Thoracic aorta (tissue), 2 donors: ENCODE measurements around the gene ZNF583. TPM values are rescaled to one million over a fixed set of nuclear protein-coding genes. Genes with fewer than 3 reads are reported as not detected.

Experiments used
- ATAC-seq: fragments of 150-250 bp; one replicate; pipeline ENCODE4 v1.8.0; 2017; ENCODE audit warnings: low read depth; ENCODE audit not compliant: insufficient number of reproducible peaks, low FRiP score
- DNase-seq: peaks from one replicate; pipeline ENCODE4 v3.0.0-alpha.2; 2020; ENCODE audit warnings: low spot score
- H3K27ac ChIP-seq, 2 donors: fragments of 200-600 bp; sonication (generic); 1 replicate in 1 of 2; 2 replicates in 1 of 2; pipeline ENCODE4 v1.5.1; 2016; ENCODE audit warnings: mild to moderate bottlenecking in 2 of 2, moderate library complexity in 2 of 2
- H3K27me3 ChIP-seq: fragments of 200-600 bp; sonication (generic); replicated peaks from 2 replicates; pipeline ENCODE4 v1.6.0; 2016; ENCODE audit warnings: mild to moderate bottlenecking; ENCODE audit not compliant: insufficient read depth
- H3K36me3 ChIP-seq: fragments of 200-600 bp; sonication (generic); one replicate; pipeline ENCODE4 v1.5.1; 2016
- H3K4me1 ChIP-seq, 2 donors: fragments of 200-600 bp; sonication (generic); 1 replicate in 1 of 2; 2 replicates in 1 of 2; pipeline versions ENCODE4 v1.5.1 to v1.6.0; 2016; ENCODE audit warnings: low read depth in 2 of 2, mild to moderate bottlenecking in 1 of 2; ENCODE audit not compliant: control insufficient read depth in 1 of 2
- H3K4me3 ChIP-seq: fragments of 200-600 bp; sonication (generic); 2 replicates; pipeline ENCODE4 v1.5.1; 2016; ENCODE audit warnings: mild to moderate bottlenecking
- H3K9me3 ChIP-seq: fragments of 200-600 bp; sonication (generic); 2 replicates; pipeline ENCODE4 v1.5.1; 2016
- CTCF ChIP-seq: fragments of 200-600 bp; sonication (generic); IDR thresholded peaks from one replicate; pipeline ENCODE4 v1.5.1; 2019; ENCODE audit warnings: antibody characterized with exemption
- total RNA-seq, 2 donors: library from RNA; depleted of rRNA; stranded (reverse); fragments of >200 nt; gene quantifications; one replicate each; pipeline versions ENCODE4 v1.1.0 to v1.2.3, GENCODE V29; 2016

The ZNF583 gene
- 10 to 100 TPM in 1 of 2 donors, 1 to 10 TPM in 1; 4.2 to 20.9 TPM for total RNA-seq

GRCh38 chr19:56403764-56404704, at the start of gene ZNF583:
ZNF583 (plus strand) TSS chr19:56404332; CDS start chr19:56407115, 2,783 bp downstream.
- no peaks in the 10 kb centered on the region for H3K27me3 ChIP-seq
- H3K36me3 ChIP-seq = peaks cover 20% of the 10 kb centered on the region
- H3K4me1 ChIP-seq = peaks cover 6 to 17% of the 10 kb centered on the region in 2 donors
- H3K9me3 ChIP-seq = peaks cover 22% of the 10 kb centered on the region
- peak within 1 kb of the TSS; percentile 86 to 90 for H3K27ac ChIP-seq
- TF ChIP-seq CTCF = no peak
- DNase-seq (peak; percentile 92), ATAC-seq (peak; percentile 95)
- H3K4me3 ChIP-seq = peak within 1 kb of the TSS; percentile 76

- H3K4me3 ChIP-seq = no peak overlapping the region
- no peaks in the 10 kb centered on the region for H3K9me3 ChIP-seq
- TF ChIP-seq CTCF = no peak
- H3K4me1 ChIP-seq = no peaks in the 10 kb centered on the region
- no peak overlapping the region for H3K27ac ChIP-seq
- H3K27me3 ChIP-seq = no peaks in the 10 kb centered on the region
- H3K36me3 ChIP-seq = no peaks in the 10 kb centered on the region
- DNase-seq = no peak
- ATAC-seq = no peak
Observed at GRCh38 chr19:56355517-56355916, 48.6 kb upstream of the ZNF583 start.

- no peaks in the 10 kb centered on the region for H3K27me3 ChIP-seq
- no peak for TF ChIP-seq CTCF
- ATAC-seq (no peak), DNase-seq (no peak)
- no peak overlapping the region for H3K4me3 ChIP-seq
- peaks cover 8% of the 10 kb centered on the region for H3K36me3 ChIP-seq
- no peaks in the 10 kb centered on the region for H3K4me1 ChIP-seq
- H3K9me3 ChIP-seq = peaks cover 10% of the 10 kb centered on the region
- no peak overlapping the region for H3K27ac ChIP-seq
Observed at GRCh38 chr19:56356944-56357343, 47.2 kb upstream of the ZNF583 start.

- H3K36me3 ChIP-seq = peaks cover 8% of the 10 kb centered on the region
- H3K4me1 ChIP-seq = no peaks in the 10 kb centered on the region
- no peak for DNase-seq
- H3K27ac ChIP-seq = no peak overlapping the region
- H3K27me3 ChIP-seq = no peaks in the 10 kb centered on the region
- ATAC-seq = no peak
- no peak overlapping the region for H3K4me3 ChIP-seq
- TF ChIP-seq CTCF = no peak
- H3K9me3 ChIP-seq = peaks cover 17% of the 10 kb centered on the region
Observed at GRCh38 chr19:56360841-56361240, 43.3 kb upstream of the ZNF583 start.

- Histone ChIP-seq H3K4me3 (peak overlapping the region; percentile 82), H3K4me1 (peaks cover 10 to 12% of the 10 kb centered on the region in 2 donors), H3K27ac (peak overlapping the region; percentile 75 to 80), H3K36me3 (peaks cover 15% of the 10 kb centered on the region), H3K9me3 (peaks cover 13% of the 10 kb centered on the region), H3K27me3 (no peaks in the 10 kb centered on the region)
- ATAC-seq (peak; percentile 76), DNase-seq (peak; percentile 53)
- TF ChIP-seq CTCF = peak; percentile 10
Observed at GRCh38 chr19:56367829-56368711, 36.1 kb upstream of the ZNF583 start.
